B cell (primary cell): ENCODE results near the gene TBCCD1. TPM values are rescaled to one million over a fixed set of nuclear protein-coding genes. Genes with fewer than 3 reads are reported as not detected.

Experiments
- ATAC-seq: fragments of 200-7000 bp; cut with Tn5 transposase; one replicate; pipeline ENCODE4 v1.10.0; 2021; ENCODE audit warnings: low read depth, mild to moderate bottlenecking, moderate number of reproducible peaks, moderate library complexity
- CTCF ChIA-PET: fragments of 350-600 bp; sonication (Branson Sonifier 250); formaldehyde crosslinking; loops from one replicate; lab custom pipeline; 2021; ENCODE audit warnings: antibody characterized with exemption, inconsistent platforms; lab: Charles Lee
- POLR2A ChIA-PET: fragments of 350-600 bp; sonication (Branson Sonifier 250); formaldehyde crosslinking; loops from one replicate; lab custom pipeline; 2021; ENCODE audit warnings: antibody characterized with exemption; lab: Charles Lee
- DNase-seq: peaks from one replicate; pipeline ENCODE4 v3.0.0; 2013
- H2AFZ ChIP-seq: 2 replicates; pipeline ENCODE4 v1.6.1; 2012; ENCODE audit warnings: mild to moderate bottlenecking, low read depth, low read length; ENCODE audit not compliant: insufficient read depth, poor library complexity, severe bottlenecking
- H3K27ac ChIP-seq, 2 donors: 1 replicate in 1 of 2; 2 replicates in 1 of 2; pipeline ENCODE4 v1.5.1; 2012 to 2013; ENCODE audit warnings: low read length in 2 of 2, mild to moderate bottlenecking in 2 of 2, moderate library complexity in 1 of 2
- H3K27me3 ChIP-seq, 4 experiments: fragments of 200-600 bp in 1 of 4; sonication (generic) in 1 of 4; replicated peaks in 1 of 4; 1 replicate in 2 of 4; 2 replicates in 2 of 4; pipeline versions ENCODE4 v1.6.1 to v1.7.0; 2013 to 2016; ENCODE audit warnings: low read length in 3 of 4, mild to moderate bottlenecking in 2 of 4, mixed read lengths in 1 of 4, moderate library complexity in 1 of 4; ENCODE audit not compliant: insufficient read depth in 4 of 4, control insufficient read depth in 3 of 4; ENCODE audit errors: control extremely low read depth in 1 of 4
- H3K36me3 ChIP-seq, 2 experiments: replicated peaks in 1 of 2; 1 replicate in 1 of 2; 2 replicates in 1 of 2; pipeline versions ENCODE4 v1.6.1 to v1.7.1; 2013; ENCODE audit warnings: low read length in 1 of 2; ENCODE audit not compliant: insufficient read depth in 2 of 2, control insufficient read depth in 1 of 2; ENCODE audit errors: control extremely low read depth in 1 of 2, extremely low read depth in 1 of 2
- H3K4me1 ChIP-seq, 2 donors: fragments of 200-600 bp in 1 of 2; sonication (generic) in 1 of 2; 1 replicate in 1 of 2; 2 replicates in 1 of 2; pipeline versions ENCODE4 v1.5.1 to v1.6.1; 2013 to 2017; ENCODE audit warnings: low read length in 2 of 2; ENCODE audit not compliant: control insufficient read depth in 2 of 2, insufficient read depth in 2 of 2
- H3K4me2 ChIP-seq: replicated peaks from 2 replicates; pipeline ENCODE3; 2012; ENCODE audit warnings: mild to moderate bottlenecking, low read depth, low read length; ENCODE audit not compliant: poor library complexity, severe bottlenecking
- H3K4me3 ChIP-seq, 5 experiments: fragments of 200-600 bp in 1 of 5; sonication (generic) in 1 of 5; 1 replicate in 3 of 5; 2 replicates in 2 of 5; pipeline versions ENCODE4 v1.5.1 to v1.7.0; 2011 to 2016; ENCODE audit warnings: low read length in 4 of 5, mild to moderate bottlenecking in 4 of 5, low read depth in 2 of 5, control low read depth in 1 of 5, moderate library complexity in 1 of 5; ENCODE audit not compliant: insufficient read depth in 1 of 5; ENCODE audit errors: control extremely low read depth in 1 of 5, extremely low read depth in 1 of 5
- H3K79me2 ChIP-seq: fragments of 200-600 bp; sonication (generic); one replicate; pipeline ENCODE4 v1.6.0; 2016; ENCODE audit warnings: low read length; ENCODE audit not compliant: control insufficient read depth, insufficient read depth
- H3K9ac ChIP-seq: fragments of 200-600 bp; sonication (generic); 2 replicates; pipeline ENCODE4 v1.6.1; 2017; ENCODE audit warnings: mild to moderate bottlenecking, low read length, moderate library complexity
- H3K9me3 ChIP-seq, 3 donors: one replicate each; pipeline versions ENCODE4 v1.6.1 to v1.7.1; 2013; ENCODE audit warnings: low read length in 2 of 3; ENCODE audit not compliant: control insufficient read depth in 2 of 3, insufficient read depth in 1 of 3; ENCODE audit errors: control extremely low read depth in 1 of 3
- H4K20me1 ChIP-seq: 2 replicates; pipeline ENCODE4 v1.6.0; 2012; ENCODE audit warnings: mild to moderate bottlenecking, low read length; ENCODE audit not compliant: insufficient read depth, control insufficient read depth, poor library complexity, severe bottlenecking
- H3K27ac Mint-ChIP-seq: one replicate; pipeline ENCODE4 v1.8.0; 2021; ENCODE audit warnings: mixed read lengths
- H3K27me3 Mint-ChIP-seq: one replicate; pipeline ENCODE4 v1.8.0; 2021; ENCODE audit warnings: mixed read lengths
- H3K4me1 Mint-ChIP-seq: one replicate; pipeline ENCODE4 v1.8.0; 2021; ENCODE audit warnings: mixed read lengths
- H3K4me3 Mint-ChIP-seq: one replicate; pipeline ENCODE4 v1.8.0; 2021; ENCODE audit warnings: mixed read lengths
- H3K9me3 Mint-ChIP-seq: one replicate; pipeline ENCODE4 v1.8.0; 2022; ENCODE audit warnings: mixed read lengths; ENCODE audit not compliant: insufficient read depth
- EZH2 ChIP-seq: IDR thresholded peaks from 2 replicates; pipeline ENCODE4 v1.6.1; 2012; ENCODE audit warnings: borderline replicate concordance, low read depth, mild to moderate bottlenecking, moderate library complexity, low read length; ENCODE audit not compliant: insufficient read depth, poor library complexity, severe bottlenecking
- WGBS: methylation state at CpG from one replicate; pipeline ENCODE4 v1.1.5; 2013; ENCODE audit warnings: missing lambda C conversion rate; ENCODE audit not compliant: insufficient coverage; 5-methylcytosine and 5-hydroxymethylcytosine counted together
- intact Hi-C: fragments of 100-400 bp; cut with micrococcal nuclease; formaldehyde crosslinking; loops from one replicate; pipeline ENCODE4 v1.10.0; 2022
- polyA plus RNA-seq: library from polyadenylated mRNA; depleted of rRNA; stranded (reverse); fragments of >200 nt; gene quantifications from 2 replicates; pipeline ENCODE4 v1.2.3, GENCODE V29; 2012
- total RNA-seq, 2 donors: library from RNA; stranded (reverse); fragments of 120-200 nt in 1 of 2; gene quantifications; 1 replicate in 1 of 2; 2 replicates in 1 of 2; pipeline versions ENCODE4 v1.2.3 to v1.2.4, GENCODE V29; 2013 to 2022
- TF ChIP-seq, protein P1 (sequence below): fragments of 200-600 bp; IDR thresholded peaks from one replicate; pipeline ENCODE4 v1.8.0; 2022; ENCODE audit warnings: antibody characterized with exemption, mild to moderate bottlenecking

Gene TBCCD1
- total and polyA plus RNA-seq, 2 donors (not counting 1 experiment from before 2014, with no cell fraction given): 15.9 to 17.3 TPM

DNA sequence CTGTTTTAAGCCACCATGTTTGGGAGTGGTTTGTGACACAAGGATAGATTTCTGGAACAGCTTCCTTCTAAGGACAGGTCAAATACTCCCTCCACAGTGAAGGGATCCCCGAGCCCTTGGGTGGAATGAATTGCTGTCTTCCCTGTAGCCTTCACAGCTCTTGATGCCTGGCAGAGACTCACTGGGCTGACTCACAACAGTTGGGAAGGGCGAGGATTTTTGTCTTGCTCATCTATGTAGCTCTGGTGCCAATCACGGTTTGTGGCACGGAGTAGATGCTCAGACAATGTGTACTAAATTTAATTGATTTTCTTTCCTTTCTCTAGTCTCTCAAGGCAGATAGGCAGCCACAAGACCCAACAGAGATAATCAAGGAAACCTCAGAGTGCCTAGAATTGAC, 49.9 kb downstream of the TBCCD1 start:
- H3K9ac ChIP-seq: no peak overlapping the region
- H3K27me3 ChIP-seq: peaks cover 0 to 8% (median 0%) of the 10 kb centered on the region in 4 experiments
- 100% methylated on average over 2 of the region's 4 CpGs for WGBS
- H2AFZ ChIP-seq: no peak overlapping the region
- ChIA-PET CTCF (interaction anchor here (1.2 to 5.7 kb wide), 3 partner anchors 18 to 40 kb away, joined by 3 to 56 read pairs (median 15); no protein-coding TSS in a partner anchor), POLR2A (no interaction called here)
- H3K9me3 ChIP-seq: peaks cover 0 to 8% (median 0%) of the 10 kb centered on the region in 3 donors
- Mint-ChIP-seq H3K27ac (no peak overlapping the region), H3K4me3 (no peak overlapping the region), H3K4me1 (peaks cover 62% of the 10 kb centered on the region), H3K9me3 (peaks cover 2% of the 10 kb centered on the region), H3K27me3 (peaks cover 3% of the 10 kb centered on the region)
- H3K36me3 ChIP-seq: no peaks in the 10 kb centered on the region
- ATAC-seq (no peak), DNase-seq (no peak)
- no peak overlapping the region for H3K4me2 ChIP-seq
- intact Hi-C loops: no loop called here
- H3K79me2 ChIP-seq: no peaks in the 10 kb centered on the region
- no peak for TF ChIP-seq EZH2
- TF ChIP-seq, protein P1, sequence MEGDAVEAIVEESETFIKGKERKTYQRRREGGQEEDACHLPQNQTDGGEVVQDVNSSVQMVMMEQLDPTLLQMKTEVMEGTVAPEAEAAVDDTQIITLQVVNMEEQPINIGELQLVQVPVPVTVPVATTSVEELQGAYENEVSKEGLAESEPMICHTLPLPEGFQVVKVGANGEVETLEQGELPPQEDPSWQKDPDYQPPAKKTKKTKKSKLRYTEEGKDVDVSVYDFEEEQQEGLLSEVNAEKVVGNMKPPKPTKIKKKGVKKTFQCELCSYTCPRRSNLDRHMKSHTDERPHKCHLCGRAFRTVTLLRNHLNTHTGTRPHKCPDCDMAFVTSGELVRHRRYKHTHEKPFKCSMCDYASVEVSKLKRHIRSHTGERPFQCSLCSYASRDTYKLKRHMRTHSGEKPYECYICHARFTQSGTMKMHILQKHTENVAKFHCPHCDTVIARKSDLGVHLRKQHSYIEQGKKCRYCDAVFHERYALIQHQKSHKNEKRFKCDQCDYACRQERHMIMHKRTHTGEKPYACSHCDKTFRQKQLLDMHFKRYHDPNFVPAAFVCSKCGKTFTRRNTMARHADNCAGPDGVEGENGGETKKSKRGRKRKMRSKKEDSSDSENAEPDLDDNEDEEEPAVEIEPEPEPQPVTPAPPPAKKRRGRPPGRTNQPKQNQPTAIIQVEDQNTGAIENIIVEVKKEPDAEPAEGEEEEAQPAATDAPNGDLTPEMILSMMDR: no peak
- peaks cover 55 to 62% of the 10 kb centered on the region in 2 donors for H3K4me1 ChIP-seq
- no peaks in the 10 kb centered on the region for H4K20me1 ChIP-seq
- H3K4me3 ChIP-seq: no peak overlapping the region
- H3K27ac ChIP-seq: no peak overlapping the region

DNA sequence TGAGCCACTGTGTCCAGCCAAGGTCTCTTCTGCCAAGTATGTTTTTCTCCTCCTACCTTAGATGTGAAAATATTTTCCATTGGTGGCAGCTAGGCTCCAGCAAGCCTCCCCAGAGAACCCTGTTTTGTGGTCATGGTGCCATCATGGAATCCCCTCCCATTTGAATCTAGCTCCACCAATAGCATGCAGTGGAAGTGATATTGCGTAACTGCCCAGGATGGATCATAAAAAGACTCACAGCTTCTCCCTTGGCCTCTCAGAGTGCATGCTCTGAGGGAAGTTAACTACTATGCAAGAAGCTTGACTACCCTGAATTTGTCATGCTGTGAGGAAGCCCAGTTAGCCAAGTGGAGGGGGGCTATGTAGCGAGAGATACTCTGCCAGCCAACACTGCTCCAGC, 50.5 kb downstream of the TBCCD1 start:
- no peaks in the 10 kb centered on the region for H3K36me3 ChIP-seq
- H3K9me3 ChIP-seq: peaks cover 0 to 8% (median 0%) of the 10 kb centered on the region in 3 donors
- H3K4me3 ChIP-seq: no peak overlapping the region
- DNase-seq (no peak), ATAC-seq (no peak)
- no peak overlapping the region for H3K27ac ChIP-seq
- no peaks in the 10 kb centered on the region for H3K79me2 ChIP-seq
- Mint-ChIP-seq H3K4me3 (no peak overlapping the region), H3K9me3 (peaks cover 2% of the 10 kb centered on the region), H3K4me1 (peaks cover 62% of the 10 kb centered on the region), H3K27me3 (peaks cover 3% of the 10 kb centered on the region), H3K27ac (no peak overlapping the region)
- H3K4me1 ChIP-seq: peaks cover 51 to 57% of the 10 kb centered on the region in 2 donors
- H3K27me3 ChIP-seq: peaks cover 0 to 8% (median 0%) of the 10 kb centered on the region in 4 experiments
- ChIA-PET POLR2A (no interaction called here), CTCF (interaction anchor here (1.2 to 5.7 kb wide), 3 partner anchors 19 to 40 kb away, joined by 3 to 56 read pairs (median 15); no protein-coding TSS in a partner anchor)
- H3K9ac ChIP-seq: no peak overlapping the region
- TF ChIP-seq EZH2: no peak
- TF ChIP-seq, protein P1: no peak
- no peak overlapping the region for H2AFZ ChIP-seq
- intact Hi-C loops: no loop called here
- no peak overlapping the region for H3K4me2 ChIP-seq
- WGBS: 89% methylated on average over 1 of the region's 2 CpGs
- H4K20me1 ChIP-seq: no peaks in the 10 kb centered on the region
